ENCODE data around the gene MPRIP. TPM values are rescaled to one million over a fixed set of nuclear protein-coding genes. Genes with fewer than 3 reads are reported as not detected.

MPRIP gene
- polyA plus RNA-seq, 1 of the 3 experiments (the other 2 are of a cell fraction): 64.4 TPM

- TF ChIP-seq REST (IDR thresholded peaks at IDR 0.05; ENCODE audit: low read depth, low read length): no peak
- TF ChIP-seq NFIC (IDR thresholded peaks at IDR 0.05; ENCODE audit: borderline replicate concordance): no peak
- TF ChIP-seq RXRA (IDR thresholded peaks at IDR 0.05; ENCODE audit: borderline replicate concordance, low read depth): no peak
- no peak for TF ChIP-seq NRF1 (IDR thresholded peaks at IDR 0.05; ENCODE audit: low read depth, low read length)
Observed at GRCh38 chr17:17201271-17201670, 159.0 kb downstream of the MPRIP start (continued).

GRCh38 chr17:17201907-17202306 lies 159.7 kb downstream of the MPRIP start:
- TF ChIP-seq NFIC (IDR thresholded peaks at IDR 0.05; ENCODE audit: borderline replicate concordance) (no peak), TCF12 (IDR thresholded peaks at IDR 0.05) (no peak), FOXM1 (IDR thresholded peaks at IDR 0.05; ENCODE audit: low read depth) (no peak), JUND (IDR thresholded peaks at IDR 0.05) (no peak), EP300 (IDR thresholded peaks at IDR 0.05; ENCODE audit: borderline replicate concordance in 1 of 2, low read depth in 1 of 2, low read length in 1 of 2) (no peak), EZH2phosphoT487 (IDR thresholded peaks at IDR 0.05; ENCODE audit: borderline replicate concordance, low read depth) (no peak)
- H3K9me2 ChIP-seq: no peaks in the 10 kb centered on the region
- POLR2A ChIA-PET: interaction anchor here (0.6 kb wide), 1 partner anchor 837 kb away, joined by 3 read pairs; no protein-coding TSS in a partner anchor
- H3K27ac ChIP-seq (ENCODE audit: low read depth in 2 of 2, low read length in 1 of 2): no peak overlapping the region
- no peaks in the 10 kb centered on the region for H3K9me3 ChIP-seq
- no peak overlapping the region for H2AFZ ChIP-seq (ENCODE audit: low read depth)
- H4K20me1 ChIP-seq (ENCODE audit: insufficient read depth): no peaks in the 10 kb centered on the region
- peaks cover 5% of the 10 kb centered on the region for H3F3A ChIP-seq (replicated peaks; ENCODE audit: insufficient read depth)
- peaks cover 12% of the 10 kb centered on the region; the same call in 1 of the 2 replicates for H3K79me2 ChIP-seq (ENCODE audit: insufficient read depth)
- no peaks in the 10 kb centered on the region for H3K27me3 ChIP-seq (ENCODE audit: insufficient read depth)
- H3K4me1 ChIP-seq (ENCODE audit: control insufficient read depth in 1 of 2, insufficient read depth in 2 of 2, low read depth in 1 of 2, low read length in 1 of 2): peaks cover 20 to 29% of the 10 kb centered on the region in 2 experiments; a peak in 3 of 4 replicates
- CTCF ChIA-PET: no interaction called here
- H3K36me3 ChIP-seq (replicated peaks in 1 of 2; ENCODE audit: control insufficient read depth in 1 of 2, insufficient read depth in 2 of 2, low read length in 1 of 2): peaks cover 0 to 2% of the 10 kb centered on the region in 2 experiments
- H3K4me3 ChIP-seq (ENCODE audit: low read depth in 2 of 2, low read length in 1 of 2): no peak overlapping the region
- no peak for DNase-seq
- no peak overlapping the region for H3K4me2 ChIP-seq
- 90% methylated on average over 8 of the region's 8 CpGs for WGBS (ENCODE audit: low lambda C conversion rate)
- no peak overlapping the region for H3K9ac ChIP-seq

DNA sequence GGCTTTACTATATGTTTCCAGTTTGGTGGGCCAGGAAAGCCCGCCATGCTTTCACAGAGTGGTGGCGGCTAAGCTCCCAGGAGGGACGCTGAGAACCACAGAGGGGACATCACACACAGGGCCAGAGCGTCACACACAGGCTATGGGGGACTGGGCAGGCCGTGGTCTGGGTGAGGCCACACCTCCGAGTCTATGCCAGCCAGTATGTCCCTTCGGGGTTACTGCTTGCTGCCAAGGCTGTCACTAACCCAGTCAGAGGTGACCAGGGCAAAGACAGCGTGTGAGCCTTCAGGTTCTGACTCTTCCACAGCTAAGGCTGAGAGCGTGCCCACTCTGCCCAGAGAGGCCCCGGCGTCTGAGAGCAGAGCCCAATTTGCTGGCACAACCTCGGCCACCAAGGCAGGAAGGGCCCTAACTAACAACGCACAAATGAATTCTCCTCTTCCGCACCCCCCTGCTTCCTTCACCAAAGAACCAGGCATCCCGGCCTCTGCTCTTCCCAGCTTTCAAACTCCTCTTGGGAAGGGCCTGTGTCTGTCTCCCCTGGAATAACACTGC lies 161.0 kb downstream of the MPRIP start:
- ChIA-PET CTCF (no interaction called here), POLR2A (no interaction called here)
- no peaks in the 10 kb centered on the region for H3K9me2 ChIP-seq
- H3F3A ChIP-seq (replicated peaks; ENCODE audit: insufficient read depth): peaks cover 13% of the 10 kb centered on the region
- no peaks in the 10 kb centered on the region for H3K27me3 ChIP-seq (ENCODE audit: insufficient read depth)
- H3K9me3 ChIP-seq: no peaks in the 10 kb centered on the region
- no peak overlapping the region for H3K9ac ChIP-seq
- no peaks in the 10 kb centered on the region for H4K20me1 ChIP-seq (ENCODE audit: insufficient read depth)
- no peak overlapping the region for H2AFZ ChIP-seq (ENCODE audit: low read depth)
- TF ChIP-seq MEF2A (IDR thresholded peaks at IDR 0.05; ENCODE audit: borderline replicate concordance, low read depth): no peak
- no peak for TF ChIP-seq SMC3 (IDR thresholded peaks at IDR 0.05; ENCODE audit: low read depth, low read length)
- TF ChIP-seq USF2 (IDR thresholded peaks at IDR 0.05; ENCODE audit: borderline replicate concordance, low read depth, low read length): no peak
- no peak for TF ChIP-seq REST (IDR thresholded peaks at IDR 0.05; ENCODE audit: low read depth, low read length)
- TF ChIP-seq PBX3 (IDR thresholded peaks at IDR 0.05): no peak
- no peak for TF ChIP-seq FOSL2 (IDR thresholded peaks at IDR 0.05; ENCODE audit: borderline replicate concordance, low read depth)
- TF ChIP-seq JUND (IDR thresholded peaks at IDR 0.05): no peak
- 100% methylated on average over 8 of the region's 15 CpGs for WGBS (ENCODE audit: low lambda C conversion rate)
- H3K4me2 ChIP-seq: no peak overlapping the region
- H3K4me1 ChIP-seq (ENCODE audit: control insufficient read depth in 1 of 2, insufficient read depth in 2 of 2, low read depth in 1 of 2, low read length in 1 of 2): peaks cover 20 to 29% of the 10 kb centered on the region in 2 experiments; a peak in 3 of 4 replicates
- no peak overlapping the region for H3K27ac ChIP-seq (ENCODE audit: low read depth in 2 of 2, low read length in 1 of 2)
- no peak overlapping the region for H3K4me3 ChIP-seq (ENCODE audit: low read depth in 2 of 2, low read length in 1 of 2)
- H3K36me3 ChIP-seq (replicated peaks in 1 of 2; ENCODE audit: control insufficient read depth in 1 of 2, insufficient read depth in 2 of 2, low read length in 1 of 2): peaks cover 0 to 2% of the 10 kb centered on the region in 2 experiments
- peaks cover 12% of the 10 kb centered on the region; the same call in 1 of the 2 replicates for H3K79me2 ChIP-seq (ENCODE audit: insufficient read depth)
- no peak for DNase-seq
